ENCODE data around the gene CRNKL1.

CRNKL1 gene

GRCh38 chr20:20052074-20052970 is at the start of gene CRNKL1, which contains the start of gene CFAP61:
Gene CRNKL1, minus strand, starts transcription at chr20:20052466. Its CDS starts 124 bp downstream, at chr20:20052342.
Gene CFAP61, plus strand, starts transcription at chr20:20052532. Its CDS starts 4,122 bp downstream, at chr20:20056654.
- DNase-seq (ENCODE audit: low read depth in 2 of 2), result peak; percentile 89 to 92

DNA sequence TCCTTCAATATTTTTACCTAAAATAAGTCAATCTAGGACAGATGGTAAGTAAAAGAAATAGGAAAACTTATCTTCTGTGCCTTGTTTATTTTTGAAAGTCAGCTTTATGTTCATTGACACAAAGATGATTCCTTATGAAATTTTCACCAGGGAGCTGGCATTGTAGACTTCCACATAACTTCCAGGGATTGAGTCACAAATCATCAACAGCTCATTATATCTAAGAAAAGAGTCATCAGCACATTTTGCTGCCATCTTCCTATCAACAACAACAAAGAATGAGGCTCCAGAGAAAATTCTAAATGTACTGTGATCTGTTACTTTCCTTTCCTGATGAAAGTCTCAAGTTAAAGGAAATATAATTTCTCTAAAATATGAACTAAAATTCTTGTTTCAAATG is 48.6 kb upstream of the CRNKL1 start:
- no peak for DNase-seq (ENCODE audit: low read depth in 2 of 2)

GRCh38 chr20:20096421-20096820 is 44.2 kb upstream of the CRNKL1 start:
- DNase-seq (ENCODE audit: low read depth in 2 of 2), result no peak

DNA sequence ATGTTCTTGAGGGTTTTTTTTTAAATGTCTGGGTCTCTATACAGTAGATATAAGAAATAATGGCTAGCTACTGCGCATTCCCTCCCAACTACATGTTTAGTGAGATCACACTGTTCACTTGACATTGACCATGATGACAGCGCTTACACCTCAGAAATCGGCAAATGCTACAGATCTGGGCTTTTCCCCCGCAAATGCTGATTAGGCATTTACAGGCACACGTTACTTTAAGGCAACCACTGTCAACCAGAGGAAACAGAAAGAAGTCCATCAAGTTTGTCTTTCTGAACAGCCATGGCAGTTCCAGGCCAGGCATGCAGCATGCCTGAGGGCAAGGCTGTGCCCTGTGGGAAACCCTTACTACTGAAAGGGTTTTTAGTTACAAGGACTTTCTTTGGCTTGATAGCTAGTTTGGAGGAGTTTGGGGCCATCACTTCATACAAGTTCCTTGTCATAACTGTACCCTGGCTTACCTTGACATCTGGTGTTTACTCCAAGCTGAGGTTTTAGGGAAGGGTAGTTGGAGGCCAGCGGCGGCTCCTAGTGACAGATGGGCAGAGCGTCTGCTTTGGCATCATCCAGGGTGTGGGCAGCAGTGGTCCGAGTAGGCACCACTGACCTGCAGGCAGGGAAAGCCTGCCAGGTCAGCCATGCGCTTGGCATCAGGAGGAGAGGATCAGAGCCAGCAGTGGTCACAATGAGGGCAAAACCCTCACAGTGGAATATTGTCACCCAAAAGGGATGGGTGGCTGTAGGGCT is 43.0 kb upstream of the CRNKL1 start:
- no peak for DNase-seq (ENCODE audit: low read depth in 2 of 2)

DNA sequence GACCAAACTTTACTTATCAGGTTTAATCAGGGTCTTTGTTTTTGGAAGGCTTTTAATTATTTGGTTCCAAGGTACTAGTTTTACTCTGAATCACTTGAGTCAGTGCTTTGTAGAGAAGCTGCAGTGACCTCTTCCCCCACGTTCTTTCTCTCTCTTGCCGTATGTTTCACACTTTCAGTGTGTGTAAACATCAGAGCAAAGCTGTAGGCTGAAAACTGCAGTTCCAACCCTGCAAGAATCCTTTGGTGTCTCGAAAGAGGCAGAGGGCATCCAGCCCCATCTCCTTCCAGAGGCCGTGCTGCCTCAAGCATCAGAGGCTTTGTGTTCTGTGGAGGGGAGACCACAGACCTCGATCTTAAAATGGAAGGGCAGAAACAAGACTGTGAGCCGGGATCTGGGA is 42.1 kb upstream of the CRNKL1 start:
- no peak for DNase-seq (ENCODE audit: low read depth in 2 of 2)

DNA sequence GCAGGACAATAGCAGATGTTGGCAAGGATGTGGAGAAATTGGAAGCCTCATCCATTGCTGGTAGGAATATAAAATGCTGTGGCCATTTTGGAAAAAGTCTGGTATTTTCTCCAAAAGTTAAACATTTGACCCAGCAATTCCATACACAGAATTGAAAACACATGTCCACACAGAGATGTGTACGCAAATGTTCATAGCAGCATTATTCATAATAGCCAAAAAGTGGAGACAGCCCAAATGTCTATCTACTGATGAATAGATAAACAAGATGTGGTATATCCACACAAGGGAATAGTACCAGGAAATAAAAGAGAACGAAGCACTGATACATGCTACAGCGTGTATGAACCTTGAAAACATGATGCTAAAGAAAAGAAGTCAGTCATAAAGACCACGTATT is 40.6 kb upstream of the CRNKL1 start:
- DNase-seq (ENCODE audit: low read depth in 2 of 2), result no peak

DNA sequence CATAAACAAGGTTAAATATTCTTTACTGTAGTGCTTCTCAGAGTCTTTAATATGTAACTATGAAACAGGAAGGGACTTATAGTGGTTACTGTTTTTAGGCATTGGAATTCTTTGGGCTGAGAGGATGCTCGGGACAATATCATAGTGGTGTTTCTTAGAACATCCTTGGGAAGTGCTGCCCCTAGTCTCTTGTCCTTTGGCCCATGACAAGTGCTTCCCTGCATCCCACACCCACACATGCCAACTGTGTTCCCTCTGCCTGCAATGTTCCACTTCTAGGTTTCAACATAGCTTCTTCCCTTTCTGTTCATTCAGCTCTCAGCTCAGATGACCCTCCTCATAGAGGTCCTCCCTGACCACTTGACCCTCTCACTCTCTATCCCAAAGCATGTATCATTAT is 37.7 kb upstream of the CRNKL1 start:
- DNase-seq (ENCODE audit: low read depth in 2 of 2), result no peak

DNA sequence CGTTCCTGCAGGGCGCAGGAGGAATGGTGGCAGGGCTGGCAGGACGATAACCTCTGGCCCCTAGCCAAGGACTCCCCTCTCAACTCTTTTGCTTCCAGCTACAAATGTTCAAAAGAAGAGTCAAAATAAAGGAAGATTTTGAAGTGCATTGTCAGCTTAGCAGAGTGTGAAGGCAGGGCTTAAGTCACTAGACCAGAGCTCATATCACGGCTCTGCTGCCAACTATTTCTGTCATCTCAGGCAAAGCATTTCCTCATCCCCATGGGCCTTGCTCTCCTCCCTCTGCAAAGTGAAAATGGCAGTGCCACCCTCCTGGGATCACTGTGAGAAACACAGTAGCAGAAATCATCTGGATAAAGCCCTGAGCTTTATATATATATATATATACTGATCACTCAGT is 36.8 kb upstream of the CRNKL1 start:
- no peak for DNase-seq (ENCODE audit: low read depth in 2 of 2)

GRCh38 chr20:20085812-20086211 is 33.5 kb upstream of the CRNKL1 start:
- no peak for DNase-seq (ENCODE audit: low read depth in 2 of 2)

DNA sequence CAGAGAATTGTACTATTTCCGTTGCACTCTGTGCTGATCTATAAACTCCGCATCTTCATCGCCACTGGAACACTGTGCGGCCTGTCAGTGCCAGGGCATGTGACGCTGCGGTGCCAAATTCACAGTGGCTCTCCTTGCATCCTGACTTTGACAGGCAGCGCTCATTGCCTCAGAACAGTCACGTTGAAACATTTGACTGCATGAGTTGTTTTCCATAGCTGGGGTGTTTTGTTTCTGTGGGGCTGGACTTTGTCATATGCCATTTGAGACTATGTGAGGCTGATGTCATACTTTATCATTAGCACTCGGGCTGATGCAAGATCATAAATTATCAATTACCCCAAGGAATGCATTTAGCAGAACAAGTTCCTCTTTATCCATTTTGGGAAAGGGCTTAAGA is 32.8 kb upstream of the CRNKL1 start:
- no peak for DNase-seq (ENCODE audit: low read depth in 2 of 2)

GRCh38 chr20:20084296-20084752 is 32.1 kb upstream of the CRNKL1 start:
- no peak for DNase-seq (ENCODE audit: low read depth in 2 of 2)

DNA sequence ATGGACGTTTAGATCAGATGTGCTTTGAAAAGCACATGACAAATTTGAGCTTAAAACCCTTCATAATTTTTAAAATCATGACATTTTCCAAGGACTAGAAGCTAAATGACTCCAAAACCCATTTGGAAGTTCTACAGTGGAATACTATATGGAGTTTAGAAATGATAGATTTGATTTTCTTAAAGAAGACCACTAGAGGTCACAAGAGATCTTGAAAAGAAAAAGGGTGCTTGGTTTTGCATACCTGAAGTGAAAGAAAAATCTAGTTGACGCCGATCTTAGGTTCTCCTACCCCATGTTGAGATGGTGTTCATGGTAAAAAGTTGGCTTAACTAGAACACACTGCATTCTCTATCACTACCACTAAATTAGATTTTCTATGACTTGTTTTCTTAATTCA is 31.5 kb upstream of the CRNKL1 start:
- no peak for DNase-seq (ENCODE audit: low read depth in 2 of 2)

GRCh38 chr20:20079102-20079784 is 27.0 kb upstream of the CRNKL1 start:
- DNase-seq (ENCODE audit: low read depth in 2 of 2), result no peak

DNA sequence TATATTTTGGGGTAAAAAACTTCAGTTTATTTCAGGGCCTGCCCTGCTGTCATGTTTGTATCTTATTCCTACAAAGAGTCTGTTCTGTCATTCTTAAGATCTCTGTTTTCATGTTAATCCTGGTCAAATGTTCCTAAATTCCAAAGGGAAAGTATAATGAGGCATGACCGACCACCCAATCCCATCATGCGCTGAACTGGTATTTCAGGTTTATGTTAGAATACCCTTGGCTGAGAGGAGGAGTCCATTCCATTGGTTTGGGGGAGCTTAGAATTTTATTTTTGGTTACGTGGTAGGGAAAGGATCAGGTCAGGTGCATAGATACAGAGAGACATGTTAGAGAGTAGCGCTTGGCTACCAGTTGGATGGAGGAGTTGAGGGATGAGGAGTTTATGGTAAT is 25.8 kb upstream of the CRNKL1 start:
- DNase-seq (ENCODE audit: low read depth in 2 of 2), result no peak

DNA sequence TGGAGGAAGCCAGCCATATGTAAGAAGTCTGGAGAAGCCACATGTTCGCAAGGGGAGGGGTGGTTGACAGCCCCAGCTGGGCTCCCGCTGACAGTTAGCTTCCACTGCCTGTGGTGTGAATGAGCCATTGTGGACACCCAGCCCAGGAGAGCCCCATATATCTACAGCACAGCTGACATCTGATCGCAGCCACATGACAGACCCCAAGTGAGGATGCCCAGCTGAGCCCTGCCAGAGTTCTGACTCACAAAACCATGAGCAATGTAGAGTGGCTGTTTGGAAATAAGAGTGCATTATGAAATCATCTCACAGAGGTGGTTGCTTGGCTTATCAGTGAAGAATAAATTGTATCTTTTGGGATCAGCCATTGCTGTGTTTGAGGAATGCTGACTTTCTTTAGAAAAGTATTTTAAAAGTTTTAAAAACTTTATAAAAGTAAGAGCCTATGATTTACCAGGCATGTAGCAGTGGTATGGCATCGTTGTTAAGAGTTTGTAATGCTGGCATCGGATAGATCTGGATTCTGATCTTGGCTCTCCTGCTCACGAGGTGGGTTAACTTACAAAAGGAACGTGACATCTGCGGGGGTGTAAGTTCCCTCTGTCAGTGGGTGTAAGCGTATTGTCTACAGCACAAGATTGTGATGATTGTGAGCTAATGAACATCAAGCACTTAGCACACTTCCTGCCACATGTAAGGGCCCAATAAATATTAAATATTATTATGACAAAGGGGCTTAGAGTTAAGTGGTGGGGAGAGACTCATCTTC is 24.2 kb upstream of the CRNKL1 start:
- DNase-seq (ENCODE audit: low read depth in 2 of 2), result no peak

DNA sequence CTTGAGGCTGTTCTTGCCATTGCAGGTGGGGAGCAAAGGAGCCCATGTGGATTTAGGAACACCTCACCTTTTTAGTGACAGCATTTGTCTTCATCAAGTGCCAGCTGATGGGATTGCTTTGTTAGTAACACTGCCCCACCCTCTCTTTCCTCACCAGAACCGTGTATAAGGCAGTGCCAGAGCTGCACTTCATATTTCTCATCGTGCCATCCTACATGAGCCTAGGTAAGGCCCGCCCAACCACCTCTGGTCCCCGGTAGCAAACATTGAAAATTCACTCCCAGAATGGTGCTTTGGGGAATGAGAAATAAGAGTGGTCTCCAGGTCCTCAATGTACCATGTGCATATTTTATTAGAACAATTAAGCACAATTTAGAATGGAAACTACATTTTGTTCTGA is 22.8 kb upstream of the CRNKL1 start:
- DNase-seq (ENCODE audit: low read depth in 2 of 2), result no peak

DNA sequence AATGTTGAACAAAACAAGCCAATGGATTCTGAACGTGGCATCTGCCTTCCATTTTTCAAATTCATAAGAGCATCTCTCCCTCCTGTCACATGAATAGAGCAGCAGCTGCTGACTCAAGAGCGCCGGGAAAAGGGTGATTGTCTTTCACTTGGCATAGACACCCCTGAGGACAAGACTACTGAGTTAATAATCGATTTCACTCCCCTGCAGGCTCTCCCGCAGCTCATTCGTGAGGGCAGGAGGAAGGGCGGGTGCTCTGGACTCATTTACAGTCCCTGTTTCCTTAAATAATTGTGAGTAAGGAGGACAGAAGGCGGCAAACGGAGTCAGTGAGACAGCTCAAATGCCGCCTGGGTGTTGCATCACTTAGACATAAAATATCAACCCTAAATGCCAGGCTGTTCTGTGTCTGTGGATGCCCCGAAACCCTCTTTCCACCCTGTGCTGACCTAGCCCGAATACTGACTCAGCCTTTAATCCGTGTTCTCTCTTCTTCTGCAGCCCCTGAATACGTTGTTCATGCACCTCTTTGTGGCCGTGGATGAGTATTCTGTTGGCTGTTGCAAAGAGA is 21.6 kb upstream of the CRNKL1 start:
- DNase-seq (ENCODE audit: low read depth in 2 of 2), result no peak

DNA sequence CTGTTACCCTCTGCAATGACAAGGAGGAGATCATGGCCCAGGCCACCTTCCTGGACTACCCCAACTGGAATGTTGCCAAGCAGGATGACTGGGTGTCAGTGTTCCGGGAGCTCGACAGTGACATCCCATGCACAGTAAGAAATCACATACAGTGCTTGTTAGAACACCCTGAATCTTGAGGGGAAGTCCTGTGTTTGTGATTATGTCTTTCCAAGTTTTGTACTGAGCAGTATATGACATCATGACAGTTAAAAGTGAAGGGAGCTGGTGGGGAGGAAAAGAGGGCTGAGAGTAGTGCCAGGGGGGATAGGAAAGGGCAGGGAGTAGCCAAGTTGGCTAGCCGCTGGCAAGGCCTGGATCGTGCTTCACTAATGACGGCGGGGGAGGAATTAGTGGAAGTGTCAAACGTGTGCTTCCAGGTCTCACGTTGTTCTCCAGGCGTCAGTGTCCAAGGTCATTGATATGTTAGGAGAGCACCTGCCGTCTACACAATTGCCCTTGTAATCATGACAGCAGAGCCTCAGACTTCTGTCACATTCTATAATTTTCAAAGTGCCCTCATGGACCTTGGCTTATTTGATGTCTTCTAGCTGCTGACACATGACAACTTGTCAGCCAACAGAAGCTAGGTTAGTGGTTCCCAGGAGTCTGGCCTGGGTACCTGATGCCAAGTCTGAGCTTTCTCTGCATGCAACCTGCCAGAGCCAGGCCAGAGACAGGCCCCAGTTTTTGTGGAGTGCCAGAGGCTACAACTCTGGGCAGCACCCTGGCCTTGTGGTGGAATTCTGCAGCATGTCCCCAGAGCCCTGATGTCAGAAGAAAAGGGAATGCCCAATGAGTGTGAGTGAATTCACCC is 18.8 kb upstream of the CRNKL1 start:
- no peak for DNase-seq (ENCODE audit: low read depth in 2 of 2)

DNA sequence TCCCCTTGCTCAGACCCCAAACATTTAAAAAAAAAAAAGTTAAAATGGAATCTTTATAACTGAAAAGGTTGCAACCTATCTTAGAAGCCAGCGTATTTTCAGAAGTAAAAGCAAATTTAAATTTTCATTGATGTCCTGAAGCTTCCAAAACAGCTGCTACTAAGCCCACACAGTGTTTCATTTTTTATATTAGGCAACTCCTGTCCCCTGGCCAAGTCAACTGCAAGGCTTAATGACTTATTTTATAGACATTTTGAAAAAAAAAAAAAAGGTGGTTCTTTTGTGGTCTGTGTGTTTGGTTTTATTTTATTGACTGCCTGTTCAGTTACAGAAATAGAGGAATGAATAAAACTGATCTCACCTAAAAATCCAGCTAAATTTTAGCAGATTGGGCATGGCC is 13.1 kb upstream of the CRNKL1 start:
- DNase-seq (ENCODE audit: low read depth in 2 of 2), result no peak
